Activated CD4-positive, alpha-beta T cell treated with anti-CD3 and anti-CD28 coated beads for 24 hours (primary cell): ENCODE results near the gene DCXR.

Source experiments
- DNase-seq, 2 donors: peaks; one replicate each; pipeline ENCODE4 v3.0.0-alpha.2; 2020; ENCODE audit warnings: low read depth in 2 of 2

DCXR gene

GRCh38 chr17:81998691-81999438 is 38.6 kb downstream of the DCXR start:
- no peak for DNase-seq

GRCh38 chr17:81998212-81998611 is 39.3 kb downstream of the DCXR start:
- no peak for DNase-seq

- no peak for DNase-seq
These were observed 40.6 kb downstream of the DCXR start for GRCh38 chr17:81996757-81997441.

GRCh38 chr17:81996232-81996756 is 41.2 kb downstream of the DCXR start:
- no peak for DNase-seq

GRCh38 chr17:81995463-81996231 is 41.9 kb downstream of the DCXR start:
- DNase-seq, result no peak

- no peak for DNase-seq
These were observed 42.7 kb downstream of the DCXR start for GRCh38 chr17:81994593-81995462.

- DNase-seq, result no peak
These were observed 43.5 kb downstream of the DCXR start for GRCh38 chr17:81993729-81994592.

- no peak for DNase-seq
These were observed 45.0 kb downstream of the DCXR start for GRCh38 chr17:81992306-81993102.

- no peak for DNase-seq
These were observed 45.7 kb downstream of the DCXR start for GRCh38 chr17:81991684-81992305.

- no peak for DNase-seq
These were observed 46.4 kb downstream of the DCXR start for GRCh38 chr17:81990836-81991683.

- no peak for DNase-seq
These were observed 50.2 kb downstream of the DCXR start for GRCh38 chr17:81987161-81987770.

- no peak for DNase-seq
These were observed 50.9 kb downstream of the DCXR start for GRCh38 chr17:81986606-81987005.
